H1 (cell line): Measurements from ENCODE around the gene TARP.

Experiments used
- CTCF ChIA-PET: fragments of 300-600 bp; sonication (Branson Sonifier 250); formaldehyde crosslinking; loops from one replicate; lab custom pipeline; 2021; ENCODE audit not compliant: partially characterized antibody; lab: Charles Lee
- POLR2A ChIA-PET: fragments of 300-600 bp; sonication (Branson Sonifier 250); formaldehyde crosslinking; loops from one replicate; lab custom pipeline; 2021; ENCODE audit warnings: inconsistent platforms; ENCODE audit not compliant: partially characterized antibody; lab: Charles Lee
- DNase-seq, 2 experiments: peaks; one replicate each; pipeline versions ENCODE4 v3.0.0 to v3.0.0-alpha.2; 2010 to 2022; ENCODE audit warnings: low spot score in 2 of 2, low read depth in 1 of 2, mixed read lengths in 1 of 2
- FAIRE-seq: peaks from 2 replicates; lab custom pipeline; 2011; peaks lifted over from hg19 to GRCh38; lab: Jason Lieb, UNC
- H2AFZ ChIP-seq: 2 replicates; pipeline ENCODE4 v1.8.1; 2012; ENCODE audit warnings: low read length, inconsistent platforms
- H2AK5ac ChIP-seq: 2 replicates; pipeline ENCODE4 v1.6.1; 2013; ENCODE audit warnings: low read depth, low read length
- H2BK120ac ChIP-seq: replicated peaks from 2 replicates; pipeline ENCODE3; 2013; ENCODE audit warnings: low read depth, low read length, inconsistent platforms
- H2BK12ac ChIP-seq: 2 replicates; pipeline ENCODE4 v1.6.1; 2013; ENCODE audit warnings: low read depth, low read length
- H2BK15ac ChIP-seq: 2 replicates; pipeline ENCODE4 v1.6.1; 2013; ENCODE audit warnings: low read length
- H2BK20ac ChIP-seq: 2 replicates; pipeline ENCODE4 v1.6.1; 2013; ENCODE audit warnings: low read length
- H2BK5ac ChIP-seq: 2 replicates; pipeline ENCODE4 v1.6.1; 2013; ENCODE audit warnings: low read depth, low read length
- H3K14ac ChIP-seq: 2 replicates; pipeline ENCODE4 v1.6.1; 2013; ENCODE audit warnings: inconsistent platforms; ENCODE audit not compliant: insufficient read length
- H3K18ac ChIP-seq: 2 replicates; pipeline ENCODE4 v1.6.1; 2013; ENCODE audit warnings: low read length; ENCODE audit errors: extremely low read depth
- H3K23ac ChIP-seq: 2 replicates; pipeline ENCODE4 v1.6.1; 2013; ENCODE audit warnings: inconsistent platforms; ENCODE audit not compliant: insufficient read length
- H3K23me2 ChIP-seq: 2 replicates; pipeline ENCODE4 v1.6.1; 2013; ENCODE audit warnings: low read depth, low read length
- H3K27ac ChIP-seq: 2 replicates; pipeline ENCODE4 v1.6.1; 2011; ENCODE audit warnings: low read depth, low read length, inconsistent platforms
- H3K27me3 ChIP-seq, 4 experiments: replicated peaks in 1 of 4; 1 replicate in 1 of 4; 2 replicates in 3 of 4; pipeline versions ENCODE4 v1.6.1 to v1.8.1; 2011 to 2013; ENCODE audit warnings: low read length in 3 of 4, mild to moderate bottlenecking in 3 of 4, inconsistent platforms in 2 of 4, mixed read lengths in 2 of 4, moderate library complexity in 1 of 4; ENCODE audit not compliant: control insufficient read depth in 3 of 4, insufficient read depth in 3 of 4; ENCODE audit errors: extremely low read depth in 1 of 4
- H3K36me3 ChIP-seq, 4 experiments: 2 replicates each; pipeline versions ENCODE4 v1.6.1 to v1.8.1; 2011 to 2013; ENCODE audit warnings: mild to moderate bottlenecking in 4 of 4, low read length in 3 of 4, moderate library complexity in 2 of 4, control low read depth in 1 of 4, inconsistent platforms in 1 of 4; ENCODE audit not compliant: insufficient read depth in 4 of 4, control insufficient read depth in 2 of 4
- H3K4ac ChIP-seq: replicated peaks from 2 replicates; pipeline ENCODE3; 2013; ENCODE audit warnings: low read length, low read depth, mixed read lengths, inconsistent platforms; ENCODE audit not compliant: insufficient read length
- H3K4me1 ChIP-seq, 4 experiments: replicated peaks in 1 of 4; 1 replicate in 1 of 4; 2 replicates in 3 of 4; pipeline versions ENCODE4 v1.6.1 to v1.8.1; 2011 to 2013; ENCODE audit warnings: low read length in 3 of 4, inconsistent platforms in 2 of 4, mixed read lengths in 1 of 4; ENCODE audit not compliant: insufficient read depth in 4 of 4, control insufficient read depth in 3 of 4
- H3K4me2 ChIP-seq, 2 experiments: 2 replicates each; pipeline versions ENCODE4 v1.6.1 to v1.8.1; 2011 to 2013; ENCODE audit warnings: low read depth in 2 of 2, low read length in 2 of 2, control low read depth in 1 of 2, inconsistent platforms in 1 of 2, mild to moderate bottlenecking in 1 of 2; ENCODE audit not compliant: insufficient read depth in 1 of 2
- H3K4me3 ChIP-seq, 4 experiments: fragments of 200-600, 300-600 bp in 1 of 4; sonication (generic), shearing (Covaris generic), sonication (Bioruptor Twin) in 1 of 4; 2 replicates each; pipeline versions ENCODE4 v1.5.1 to v1.8.1; 2011 to 2016; ENCODE audit warnings: low read length in 4 of 4, low read depth in 3 of 4, control low read depth in 2 of 4, inconsistent platforms in 2 of 4, mild to moderate bottlenecking in 2 of 4, mixed read lengths in 1 of 4, moderate library complexity in 1 of 4; ENCODE audit not compliant: insufficient read depth in 2 of 4; ENCODE audit errors: extremely low read depth in 1 of 4
- H3K56ac ChIP-seq: replicated peaks from 2 replicates; pipeline ENCODE3; 2013; ENCODE audit warnings: low read depth, mild to moderate bottlenecking, mixed read lengths, low read length, inconsistent platforms; ENCODE audit not compliant: insufficient read length
- H3K79me1 ChIP-seq: 2 replicates; pipeline ENCODE4 v1.6.1; 2013; ENCODE audit warnings: low read depth, low read length, control low read depth
- H3K79me2 ChIP-seq, 2 experiments: 2 replicates each; pipeline versions ENCODE4 v1.6.1 to v1.8.1; 2012 to 2013; ENCODE audit warnings: low read length in 2 of 2, mild to moderate bottlenecking in 2 of 2, inconsistent platforms in 1 of 2; ENCODE audit not compliant: insufficient read depth in 2 of 2, control insufficient read depth in 1 of 2
- H3K9ac ChIP-seq, 4 experiments: replicated peaks in 1 of 4; 1 replicate in 1 of 4; 2 replicates in 3 of 4; pipeline versions ENCODE4 v1.6.1 to v1.8.1; 2011 to 2013; ENCODE audit warnings: low read depth in 3 of 4, low read length in 3 of 4, control low read depth in 2 of 4, mild to moderate bottlenecking in 2 of 4, moderate library complexity in 2 of 4, inconsistent platforms in 1 of 4; ENCODE audit errors: extremely low read depth in 1 of 4
- H3K9me3 ChIP-seq, 2 experiments: 2 replicates each; pipeline versions ENCODE4 v1.6.1 to v1.8.1; 2012 to 2013; ENCODE audit warnings: mild to moderate bottlenecking in 2 of 2, moderate library complexity in 2 of 2, control low read depth in 1 of 2, inconsistent platforms in 1 of 2, low read depth in 1 of 2, low read length in 1 of 2, mixed read lengths in 1 of 2; ENCODE audit not compliant: insufficient read depth in 2 of 2
- H4K20me1 ChIP-seq, 2 experiments: replicated peaks in 1 of 2; 2 replicates each; pipeline versions ENCODE3 to v1.8.1; 2011 to 2013; ENCODE audit warnings: inconsistent platforms in 2 of 2, low read length in 2 of 2, mild to moderate bottlenecking in 1 of 2; ENCODE audit not compliant: insufficient read depth in 2 of 2, control insufficient read depth in 1 of 2
- H4K5ac ChIP-seq: 2 replicates; pipeline ENCODE4 v1.6.1; 2013; ENCODE audit warnings: low read length, low read depth, mixed read lengths, inconsistent platforms; ENCODE audit not compliant: insufficient read length
- H4K8ac ChIP-seq: 2 replicates; pipeline ENCODE4 v1.8.0; 2013; ENCODE audit warnings: mild to moderate bottlenecking, moderate library complexity, low read length, inconsistent platforms; ENCODE audit not compliant: insufficient read depth; ENCODE audit errors: extremely low read depth
- H4K91ac ChIP-seq: replicated peaks from 2 replicates; pipeline ENCODE3; 2013; ENCODE audit warnings: low read length, mixed read lengths, inconsistent platforms; ENCODE audit not compliant: insufficient read length
- EZH2 ChIP-seq: fragments of 200-600 bp; sonication (generic); IDR thresholded peaks from 2 replicates; pipeline ENCODE4 v1.7.1; 2012; ENCODE audit warnings: low read depth, mild to moderate bottlenecking, moderate library complexity, low read length, inconsistent platforms; ENCODE audit not compliant: severe bottlenecking
- JUND ChIP-seq: IDR thresholded peaks from 2 replicates; pipeline ENCODE4 v1.6.1; 2011; ENCODE audit warnings: mild to moderate bottlenecking, improper control_type of control experiment, low read length
- RFX5 ChIP-seq: IDR thresholded peaks from 2 replicates; pipeline ENCODE4 v1.6.1; 2011; ENCODE audit warnings: low read depth, low read length, improper control_type of control experiment, borderline replicate concordance
- WGBS, 2 experiments: shearing (Covaris generic) in 1 of 2; methylation state at CpG; one replicate each; pipeline versions ENCODE4 v1.1.6 to v1.1.7; 2013 to 2015; ENCODE audit warnings: low lambda C conversion rate in 2 of 2, mixed read lengths in 2 of 2, inconsistent platforms in 1 of 2, low coverage in 1 of 2, missing lambda C conversion rate in 1 of 2; ENCODE audit not compliant: insufficient replicate concordance in 2 of 2, insufficient coverage in 1 of 2, insufficient read length in 1 of 2; ENCODE audit errors: extremely low coverage in 1 of 2, missing lambda C conversion rate in 1 of 2; 5-methylcytosine and 5-hydroxymethylcytosine counted together

TARP gene

DNA sequence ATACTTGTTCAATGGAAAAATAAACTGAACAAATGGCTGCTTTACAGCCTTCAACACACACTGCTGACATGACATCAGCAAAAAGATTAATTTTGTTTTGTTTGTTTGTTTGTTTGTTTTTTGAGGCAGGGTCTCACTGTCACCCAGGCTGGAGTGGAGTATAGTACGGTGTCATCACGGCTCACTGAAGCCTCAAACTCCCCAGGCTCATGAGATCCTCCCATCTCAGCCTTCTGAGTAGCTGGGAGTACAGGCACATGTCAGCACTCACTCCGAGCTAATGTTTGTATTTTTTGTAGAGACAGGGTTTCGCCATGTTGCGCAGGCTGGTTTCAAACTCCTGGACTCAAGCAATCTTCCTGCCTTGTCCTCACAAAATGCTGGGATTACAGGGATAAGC lies 10.9 kb downstream of the TARP start:
- H3K18ac ChIP-seq = no peak overlapping the region
- H4K20me1 ChIP-seq = no peaks in the 10 kb centered on the region
- no peak overlapping the region for H3K27ac ChIP-seq
- no peak overlapping the region for H4K5ac ChIP-seq
- no peak overlapping the region for H2BK15ac ChIP-seq
- TF ChIP-seq JUND (no peak), EZH2 (no peak), RFX5 (no peak)
- TF ChIP-seq, all 59 proteins: peak for 0
- Histone ChIP-seq H3K9ac (no peak overlapping the region), H2AK5ac (no peak overlapping the region), H3K14ac (no peak overlapping the region), H2BK12ac (no peak overlapping the region), H2BK5ac (no peak overlapping the region), H3K27me3 (no peaks in the 10 kb centered on the region), H3K9me3 (no peaks in the 10 kb centered on the region), H3K79me1 (no peaks in the 10 kb centered on the region), H3K23me2 (no peaks in the 10 kb centered on the region), H4K91ac (no peak overlapping the region), H3K4me1 (no peaks in the 10 kb centered on the region), H3K56ac (no peak overlapping the region), H3K36me3 (no peaks in the 10 kb centered on the region), H3K4me2 (no peak overlapping the region), H2AFZ (no peak overlapping the region), H2BK120ac (no peak overlapping the region), H4K8ac (no peak overlapping the region), H3K4ac (no peak overlapping the region), H2BK20ac (no peak overlapping the region), H3K23ac (no peak overlapping the region), H3K79me2 (no peaks in the 10 kb centered on the region), H3K4me3 (no peak overlapping the region)
- DNase-seq = no peak
- CTCF ChIA-PET = interaction anchor here (1.0 to 2.0 kb wide), 2 partner anchors 56 to 73 kb away, joined by 6 to 9 read pairs; no protein-coding TSS in a partner anchor
- 95% methylated on average over 5 of the region's 5 CpGs; no CpG with 5 or more reads in 1 of the 2 experiments for WGBS, 2 experiments
- no peak for FAIRE-seq
- POLR2A ChIA-PET = no interaction called here
